Neural progenitor cell (in vitro differentiated cells): ENCODE data around the gene STX16. TPM values are rescaled to one million over a fixed set of nuclear protein-coding genes. Genes with fewer than 3 reads are reported as not detected.

Experiments
- DNase-seq: peaks from one replicate; pipeline ENCODE4 v3.0.0-alpha.2; 2016; ENCODE audit warnings: low spot score
- H2AFZ ChIP-seq: fragments of 200-600 bp; sonication (generic); replicated peaks from 2 replicates; pipeline ENCODE4 v1.6.1; 2016; ENCODE audit warnings: antibody characterized with exemption
- H3F3A ChIP-seq: fragments of 200-600 bp; sonication (generic); 2 replicates; pipeline ENCODE4 v1.6.1; 2016; ENCODE audit warnings: antibody characterized with exemption, low read depth
- H3K27ac ChIP-seq: fragments of 200-600 bp; sonication (generic); 2 replicates; pipeline ENCODE4 v1.5.1; 2016; ENCODE audit warnings: mild to moderate bottlenecking
- H3K27me3 ChIP-seq: fragments of 200-600 bp; sonication (generic); 2 replicates; pipeline ENCODE4 v1.6.1; 2016; ENCODE audit warnings: mild to moderate bottlenecking, moderate library complexity
- H3K36me3 ChIP-seq: fragments of 200-600 bp; sonication (generic); 2 replicates; pipeline ENCODE4 v1.5.1; 2016
- H3K4me1 ChIP-seq: fragments of 200-600 bp; sonication (generic); 2 replicates; pipeline ENCODE4 v1.6.1; 2016; ENCODE audit warnings: mixed run types
- H3K4me2 ChIP-seq: fragments of 200-600 bp; sonication (generic); 2 replicates; pipeline ENCODE4 v1.6.1; 2016
- H3K4me3 ChIP-seq: fragments of 200-600 bp; sonication (generic); 2 replicates; pipeline ENCODE4 v1.5.1; 2016
- H3K79me2 ChIP-seq: fragments of 200-600 bp; sonication (generic); 2 replicates; pipeline ENCODE4 v1.6.1; 2016; ENCODE audit warnings: low read depth
- H3K9ac ChIP-seq: fragments of 200-600 bp; sonication (generic); 2 replicates; pipeline ENCODE4 v1.6.1; 2016
- H3K9me3 ChIP-seq: fragments of 200-600 bp; sonication (generic); 2 replicates; pipeline ENCODE4 v1.5.1; 2016; ENCODE audit warnings: low read depth
- H4K20me1 ChIP-seq: fragments of 200-600 bp; sonication (generic); 2 replicates; pipeline ENCODE4 v1.6.1; 2016; ENCODE audit warnings: low read depth
- H3K27ac Mint-ChIP-seq: 3 replicates; pipeline ENCODE4 v1.8.0; 2021; ENCODE audit warnings: mixed read lengths
- H3K27me3 Mint-ChIP-seq: 2 replicates; pipeline ENCODE4 v1.8.0; 2022; ENCODE audit warnings: low read depth, mild to moderate bottlenecking, inconsistent platforms, moderate library complexity, mixed read lengths; ENCODE audit not compliant: insufficient read depth
- H3K36me3 Mint-ChIP-seq: 3 replicates; pipeline ENCODE4 v1.8.0; 2021; ENCODE audit warnings: mixed read lengths
- H3K4me1 Mint-ChIP-seq: 3 replicates; pipeline ENCODE4 v1.8.0; 2021; ENCODE audit warnings: mixed read lengths
- H3K4me3 Mint-ChIP-seq: 3 replicates; pipeline ENCODE4 v1.8.0; 2021; ENCODE audit warnings: mild to moderate bottlenecking, moderate library complexity, mixed read lengths
- H3K9me3 Mint-ChIP-seq: 3 replicates; pipeline ENCODE4 v1.8.0; 2020; ENCODE audit warnings: mixed read lengths
- EZH2 ChIP-seq: fragments of 200-600 bp; sonication (generic); IDR thresholded peaks from 2 replicates; pipeline ENCODE4 v1.6.1; 2017; ENCODE audit warnings: antibody characterized with exemption, mild to moderate bottlenecking, moderate library complexity
- EZH2phosphoT487 ChIP-seq: fragments of 200-600 bp; sonication (generic); IDR thresholded peaks from 2 replicates; pipeline ENCODE4 v1.6.1; 2017; ENCODE audit warnings: antibody characterized with exemption
- total RNA-seq: library from RNA; depleted of rRNA; stranded (reverse); fragments of >200 nt; gene quantifications from 2 replicates; pipeline ENCODE4 v1.2.3, GENCODE V29; 2015; ENCODE audit warnings: low replicate concordance
- TF ChIP-seq, protein P1 (sequence below): fragments of 200-600 bp; sonication (generic); IDR thresholded peaks from 2 replicates; pipeline ENCODE4 v1.5.1; 2017; ENCODE audit warnings: antibody characterized with exemption, mild to moderate bottlenecking

Gene STX16
- total RNA-seq, 1 donor from 2014 or later: 46.6 TPM

DNA sequence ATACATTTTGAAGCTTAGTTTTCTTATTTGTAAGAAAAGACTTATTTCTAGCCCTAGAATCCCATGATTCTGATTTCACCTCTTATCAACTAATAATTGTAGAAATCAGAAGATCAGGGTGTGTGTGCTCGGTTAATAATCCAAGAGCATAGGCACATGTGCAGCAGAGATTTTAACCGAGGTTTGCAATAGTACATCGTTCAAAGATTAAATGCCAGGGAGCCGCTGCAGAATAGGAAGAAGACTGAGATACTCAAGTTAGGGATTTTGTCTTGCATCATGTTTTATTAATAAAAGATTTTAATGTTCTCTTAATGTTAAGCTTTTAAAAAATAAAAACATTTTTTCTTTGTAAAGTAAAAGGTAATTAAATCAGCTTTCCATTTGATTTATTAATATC, 6.9 kb downstream of the STX16 start:
- DNase-seq: no peak
- TF ChIP-seq EZH2 (no peak), EZH2phosphoT487 (no peak)
- TF ChIP-seq, protein P1, sequence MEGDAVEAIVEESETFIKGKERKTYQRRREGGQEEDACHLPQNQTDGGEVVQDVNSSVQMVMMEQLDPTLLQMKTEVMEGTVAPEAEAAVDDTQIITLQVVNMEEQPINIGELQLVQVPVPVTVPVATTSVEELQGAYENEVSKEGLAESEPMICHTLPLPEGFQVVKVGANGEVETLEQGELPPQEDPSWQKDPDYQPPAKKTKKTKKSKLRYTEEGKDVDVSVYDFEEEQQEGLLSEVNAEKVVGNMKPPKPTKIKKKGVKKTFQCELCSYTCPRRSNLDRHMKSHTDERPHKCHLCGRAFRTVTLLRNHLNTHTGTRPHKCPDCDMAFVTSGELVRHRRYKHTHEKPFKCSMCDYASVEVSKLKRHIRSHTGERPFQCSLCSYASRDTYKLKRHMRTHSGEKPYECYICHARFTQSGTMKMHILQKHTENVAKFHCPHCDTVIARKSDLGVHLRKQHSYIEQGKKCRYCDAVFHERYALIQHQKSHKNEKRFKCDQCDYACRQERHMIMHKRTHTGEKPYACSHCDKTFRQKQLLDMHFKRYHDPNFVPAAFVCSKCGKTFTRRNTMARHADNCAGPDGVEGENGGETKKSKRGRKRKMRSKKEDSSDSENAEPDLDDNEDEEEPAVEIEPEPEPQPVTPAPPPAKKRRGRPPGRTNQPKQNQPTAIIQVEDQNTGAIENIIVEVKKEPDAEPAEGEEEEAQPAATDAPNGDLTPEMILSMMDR: no peak
- H3K4me3 Mint-ChIP-seq: no peak overlapping the region
- no peaks in the 10 kb centered on the region for H3K36me3 ChIP-seq
- H3K4me1 Mint-ChIP-seq: peaks cover 39% of the 10 kb centered on the region
- no peaks in the 10 kb centered on the region for H3K27me3 Mint-ChIP-seq
- H3K4me1 ChIP-seq: peaks cover 59% of the 10 kb centered on the region
- no peak overlapping the region for H3K27ac Mint-ChIP-seq
- no peak overlapping the region for H3K9ac ChIP-seq
- peak overlapping the region; percentile 95 for H3K4me2 ChIP-seq
- H3K9me3 ChIP-seq: no peaks in the 10 kb centered on the region
- no peak overlapping the region for H3K27ac ChIP-seq
- H3K79me2 ChIP-seq: peaks cover 100% of the 10 kb centered on the region
- peaks cover 100% of the 10 kb centered on the region for H4K20me1 ChIP-seq
- no peaks in the 10 kb centered on the region for H3K36me3 Mint-ChIP-seq
- no peaks in the 10 kb centered on the region for H3K9me3 Mint-ChIP-seq
- H3K27me3 ChIP-seq: no peaks in the 10 kb centered on the region
- H2AFZ ChIP-seq: no peak overlapping the region
- peaks cover 16% of the 10 kb centered on the region for H3F3A ChIP-seq
- no peak overlapping the region for H3K4me3 ChIP-seq

DNA sequence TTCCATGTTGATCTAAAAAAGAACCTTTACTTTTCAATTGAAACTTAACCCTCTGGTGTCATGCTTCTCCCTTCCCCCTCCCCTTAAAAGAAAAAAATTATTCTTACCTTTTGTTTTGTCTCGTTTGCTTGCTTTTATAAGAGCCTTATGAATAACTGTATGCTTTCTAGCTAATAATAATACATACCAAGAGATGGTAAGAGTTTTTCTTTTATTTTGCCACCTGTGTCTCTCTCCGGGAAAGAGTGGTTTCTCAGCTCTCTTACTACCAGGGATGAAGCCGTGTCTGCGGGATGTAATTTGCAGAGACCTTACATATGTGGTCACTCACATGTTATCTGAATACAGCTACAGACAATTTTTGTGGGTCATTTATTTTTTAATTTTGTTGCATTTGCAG, 7.7 kb downstream of the STX16 start:
- H3K4me3 Mint-ChIP-seq: no peak overlapping the region
- Histone ChIP-seq H3K36me3 (no peaks in the 10 kb centered on the region), H3K4me2 (no peak overlapping the region), H3F3A (peaks cover 15% of the 10 kb centered on the region), H3K9ac (no peak overlapping the region), H3K4me1 (peaks cover 52% of the 10 kb centered on the region), H3K27ac (no peak overlapping the region), H2AFZ (no peak overlapping the region), H3K4me3 (no peak overlapping the region), H3K9me3 (no peaks in the 10 kb centered on the region), H3K79me2 (peaks cover 100% of the 10 kb centered on the region), H3K27me3 (no peaks in the 10 kb centered on the region), H4K20me1 (peaks cover 100% of the 10 kb centered on the region)
- H3K27me3 Mint-ChIP-seq: no peaks in the 10 kb centered on the region
- H3K36me3 Mint-ChIP-seq: no peaks in the 10 kb centered on the region
- TF ChIP-seq EZH2phosphoT487 (no peak), EZH2 (no peak)
- TF ChIP-seq, protein P1: no peak
- H3K27ac Mint-ChIP-seq: no peak overlapping the region
- peaks cover 33% of the 10 kb centered on the region for H3K4me1 Mint-ChIP-seq
- H3K9me3 Mint-ChIP-seq: no peaks in the 10 kb centered on the region
- DNase-seq: no peak

DNA sequence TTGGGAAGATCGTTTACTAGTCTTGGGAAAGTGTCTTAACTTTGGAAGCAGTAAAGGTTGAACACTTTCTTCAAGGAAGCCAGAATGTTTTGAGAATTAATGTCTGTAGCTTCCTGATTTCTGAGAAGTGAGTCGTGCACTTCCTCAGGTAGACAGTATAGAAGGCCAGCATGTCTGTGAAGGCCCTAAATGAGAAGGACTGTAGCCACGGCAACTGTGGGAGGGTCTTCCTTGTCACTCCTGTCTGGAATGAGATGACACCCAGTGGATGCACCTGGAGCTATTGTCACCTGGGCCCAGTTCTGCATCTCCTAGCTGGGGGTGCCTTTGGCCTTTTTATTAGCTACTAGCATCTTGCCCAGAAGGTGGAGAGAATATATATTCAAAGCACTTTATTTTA, 8.8 kb downstream of the STX16 start:
- peaks cover 100% of the 10 kb centered on the region for H4K20me1 ChIP-seq
- Mint-ChIP-seq H3K4me3 (no peak overlapping the region), H3K4me1 (peaks cover 33% of the 10 kb centered on the region), H3K36me3 (no peaks in the 10 kb centered on the region), H3K9me3 (no peaks in the 10 kb centered on the region), H3K27ac (no peak overlapping the region), H3K27me3 (no peaks in the 10 kb centered on the region)
- H3K27ac ChIP-seq: no peak overlapping the region
- no peak overlapping the region for H2AFZ ChIP-seq
- H3F3A ChIP-seq: peaks cover 15% of the 10 kb centered on the region
- H3K79me2 ChIP-seq: peaks cover 100% of the 10 kb centered on the region
- H3K9ac ChIP-seq: no peak overlapping the region
- no peak for TF ChIP-seq EZH2phosphoT487
- no peak for TF ChIP-seq EZH2
- H3K27me3 ChIP-seq: no peaks in the 10 kb centered on the region
- H3K4me2 ChIP-seq: no peak overlapping the region
- no peak overlapping the region for H3K4me3 ChIP-seq
- no peaks in the 10 kb centered on the region for H3K9me3 ChIP-seq
- H3K36me3 ChIP-seq: no peaks in the 10 kb centered on the region
- peaks cover 41% of the 10 kb centered on the region for H3K4me1 ChIP-seq
- no peak for DNase-seq

DNA sequence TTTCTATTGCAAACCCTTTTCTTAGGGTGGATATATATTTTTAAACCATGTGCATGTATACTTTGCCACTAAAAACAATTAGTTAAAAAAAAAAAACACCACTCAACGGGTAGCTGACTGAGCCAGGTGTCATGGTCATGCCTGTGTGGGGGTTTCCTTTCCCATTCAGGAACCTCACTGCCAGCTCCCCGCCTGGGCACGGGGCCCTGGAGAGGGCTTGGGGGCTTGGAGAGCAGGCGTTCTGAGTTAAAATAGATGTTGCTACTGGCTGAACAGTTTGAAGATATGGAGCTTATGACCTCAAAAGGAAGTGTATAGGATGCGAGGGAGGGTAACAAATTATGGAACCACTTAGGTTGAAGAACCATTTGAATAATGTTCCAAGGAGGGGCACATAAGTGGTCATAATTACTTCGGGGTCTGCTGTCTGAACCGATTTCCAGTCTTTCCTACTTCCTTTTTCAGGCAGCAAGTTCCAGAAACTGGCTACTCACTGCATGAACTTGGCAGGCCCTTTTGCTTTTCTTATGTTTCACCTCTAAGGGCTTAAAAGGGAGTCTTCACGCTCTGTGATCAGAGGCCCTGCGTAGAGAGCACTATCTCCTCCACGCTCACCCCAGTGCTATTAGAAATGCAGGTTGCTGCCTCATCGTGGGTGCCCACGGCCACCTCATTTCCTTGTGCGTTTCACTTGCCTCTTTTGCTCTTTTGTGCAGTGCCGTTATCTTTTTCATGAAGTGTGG, 9.9 kb downstream of the STX16 start:
- H2AFZ ChIP-seq: no peak overlapping the region
- no peaks in the 10 kb centered on the region for H3K27me3 Mint-ChIP-seq
- H3K27me3 ChIP-seq: no peaks in the 10 kb centered on the region
- H3K9ac ChIP-seq: no peak overlapping the region
- peaks cover 100% of the 10 kb centered on the region for H4K20me1 ChIP-seq
- peaks cover 31% of the 10 kb centered on the region for H3K4me1 ChIP-seq
- no peaks in the 10 kb centered on the region for H3K9me3 Mint-ChIP-seq
- no peaks in the 10 kb centered on the region for H3K9me3 ChIP-seq
- H3K27ac ChIP-seq: no peak overlapping the region
- H3K4me1 Mint-ChIP-seq: peaks cover 30% of the 10 kb centered on the region
- no peak for TF ChIP-seq EZH2phosphoT487
- no peak for TF ChIP-seq EZH2
- TF ChIP-seq, protein P1: no peak
- peaks cover 4% of the 10 kb centered on the region for H3F3A ChIP-seq
- no peaks in the 10 kb centered on the region for H3K36me3 ChIP-seq
- no peaks in the 10 kb centered on the region for H3K36me3 Mint-ChIP-seq
- H3K27ac Mint-ChIP-seq: no peak overlapping the region
- no peak overlapping the region for H3K4me2 ChIP-seq
- no peak overlapping the region for H3K4me3 ChIP-seq
- DNase-seq: no peak
- H3K79me2 ChIP-seq: peaks cover 100% of the 10 kb centered on the region
- no peak overlapping the region for H3K4me3 Mint-ChIP-seq
